T-cell (primary cell): Measurements from ENCODE around the gene LIPE. TPM values are rescaled to one million over a fixed set of nuclear protein-coding genes. Genes with fewer than 3 reads are reported as not detected.
"Not testable (repeated sequence)": the region's sequence is repeated elsewhere in the genome, so short reads cannot be mapped to it uniquely, and the experiment has no call there.

ENCODE experiments used
- ATAC-seq, 4 experiments: fragments of 200-7000 bp in 3 of 4; fragments of 150-1000 bp in 1 of 4; cut with Tn5 transposase; replicated peaks in 1 of 4; 1 replicate in 3 of 4; 2 replicates in 1 of 4; pipeline ENCODE4 v1.10.0; 2021; ENCODE audit warnings: moderate library complexity in 3 of 4, mild to moderate bottlenecking in 2 of 4, moderate number of reproducible peaks in 1 of 4
- CTCF ChIA-PET, 2 donors: fragments of 300-600 bp; sonication (Branson Sonifier 250); formaldehyde crosslinking; loops; one replicate each; lab custom pipeline; 2022; ENCODE audit warnings: antibody characterized with exemption in 2 of 2; lab: Charles Lee
- POLR2A ChIA-PET, 2 donors: fragments of 300-600 bp; sonication (Branson Sonifier 250); formaldehyde crosslinking; loops; one replicate each; lab custom pipeline; 2022; ENCODE audit warnings: antibody characterized with exemption in 2 of 2; lab: Charles Lee
- DNase-seq, 35 experiments: peaks; one replicate each; pipeline versions ENCODE4 v3.0.0 to v3.0.0-alpha.2; 2013 to 2023
- H3K27ac ChIP-seq: one replicate; pipeline ENCODE4 v1.5.1; 2013; ENCODE audit warnings: low read length
- H3K27me3 ChIP-seq, 2 experiments: replicated peaks in 1 of 2; 1 replicate in 1 of 2; 2 replicates in 1 of 2; pipeline versions ENCODE4 v1.6.1 to v1.7.0; 2013; ENCODE audit warnings: low read length in 1 of 2, mixed read lengths in 1 of 2; ENCODE audit not compliant: control insufficient read depth in 2 of 2, insufficient read depth in 2 of 2; ENCODE audit errors: extremely low read depth in 1 of 2
- H3K36me3 ChIP-seq, 2 donors: 1 replicate in 1 of 2; 2 replicates in 1 of 2; pipeline versions ENCODE4 v1.6.1 to v1.7.0; 2013; ENCODE audit warnings: low read length in 1 of 2; ENCODE audit not compliant: control insufficient read depth in 2 of 2, insufficient read depth in 1 of 2; ENCODE audit errors: extremely low read depth in 1 of 2
- H3K4me1 ChIP-seq, 2 experiments: 1 replicate in 1 of 2; 2 replicates in 1 of 2; pipeline versions ENCODE4 v1.6.1 to v1.7.0; 2013; ENCODE audit warnings: low read length in 2 of 2, mixed read lengths in 1 of 2; ENCODE audit not compliant: insufficient read depth in 2 of 2, control insufficient read depth in 1 of 2; ENCODE audit errors: extremely low read depth in 1 of 2
- H3K4me3 ChIP-seq, 2 donors: 1 replicate in 1 of 2; 2 replicates in 1 of 2; pipeline versions ENCODE4 v1.5.1 to v1.7.0; 2013; ENCODE audit warnings: mild to moderate bottlenecking in 2 of 2, low read length in 1 of 2, moderate library complexity in 1 of 2; ENCODE audit not compliant: control insufficient read depth in 1 of 2; ENCODE audit errors: extremely low read depth in 1 of 2
- H3K9me3 ChIP-seq: 2 replicates; pipeline ENCODE4 v1.7.0; 2013
- H3K27ac Mint-ChIP-seq, 2 donors: one replicate each; pipeline ENCODE4 v1.8.0; 2020 to 2021; ENCODE audit warnings: mild to moderate bottlenecking in 2 of 2, mixed read lengths in 2 of 2
- H3K27me3 Mint-ChIP-seq, 2 donors: one replicate each; pipeline ENCODE4 v1.8.0; 2021 to 2022; ENCODE audit warnings: mixed read lengths in 2 of 2
- H3K36me3 Mint-ChIP-seq: one replicate; pipeline ENCODE4 v1.8.0; 2021; ENCODE audit warnings: mixed read lengths
- H3K4me1 Mint-ChIP-seq, 3 donors: one replicate each; pipeline ENCODE4 v1.8.0; 2020 to 2022; ENCODE audit warnings: mixed read lengths in 3 of 3, mild to moderate bottlenecking in 1 of 3
- H3K4me3 Mint-ChIP-seq, 3 donors: one replicate each; pipeline ENCODE4 v1.8.0; 2020 to 2022; ENCODE audit warnings: mild to moderate bottlenecking in 3 of 3, mixed read lengths in 3 of 3, moderate library complexity in 3 of 3
- H3K9me3 Mint-ChIP-seq, 3 donors: one replicate each; pipeline ENCODE4 v1.8.0; 2020 to 2022; ENCODE audit warnings: mixed read lengths in 3 of 3
- WGBS: methylation state at CpG from one replicate; pipeline ENCODE4 v1.1.5; 2013; ENCODE audit warnings: missing lambda C conversion rate; ENCODE audit not compliant: insufficient coverage; 5-methylcytosine and 5-hydroxymethylcytosine counted together
- total RNA-seq, 35 experiments: library from RNA in 6 of 35; stranded (reverse) in 6 of 35; fragments of 120-200 nt in 1 of 35; gene quantifications; one replicate each; pipeline versions ENCODE4 v1.2.1 to v1.2.4 and lab custom pipeline; 2013 to 2026

The LIPE gene
- total RNA-seq, 5 donors from 2014 or later (not counting 1 experiment from before 2014, with no cell fraction given): 16.2 to 44.4 (median 34.8) TPM

DNA sequence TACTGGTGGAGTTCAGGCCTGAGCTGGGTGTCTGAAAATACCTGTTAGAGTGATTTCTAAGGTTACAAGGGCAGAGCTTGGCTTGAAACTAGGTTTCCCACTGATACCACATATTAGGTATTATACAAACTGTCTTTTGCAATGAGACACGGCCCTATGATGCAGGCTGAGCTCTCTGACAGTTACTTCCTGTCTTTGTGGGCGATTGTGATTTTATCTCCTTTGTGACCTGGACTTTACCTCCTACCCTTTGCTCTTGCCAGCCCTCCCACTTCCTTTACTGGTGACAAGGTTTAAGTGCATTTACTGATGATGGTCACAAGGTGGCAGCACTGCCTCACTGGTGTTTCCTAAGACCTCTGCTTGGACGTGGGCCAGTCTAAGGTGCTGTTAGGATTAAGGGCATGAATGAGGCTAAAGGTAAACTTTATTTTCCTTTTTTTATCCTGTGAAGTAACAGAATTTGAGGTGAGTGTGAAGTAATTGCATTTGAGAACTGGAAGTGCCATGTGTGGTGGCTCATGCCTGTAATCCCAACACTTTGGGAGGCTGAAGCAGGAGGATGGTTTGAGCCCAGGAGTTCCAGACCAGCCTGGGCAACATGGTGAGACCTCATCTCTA is 23.2 kb upstream of the LIPE start:
- Histone ChIP-seq H3K9me3 (no peaks in the 10 kb centered on the region), H3K27ac (peak overlapping the region; percentile 88), H3K36me3 (no peaks in the 10 kb centered on the region), H3K27me3 (no peaks in the 10 kb centered on the region), H3K4me3 (peak overlapping the region in 1 of 2 donors; percentile 38), H3K4me1 (peaks cover 8 to 18% of the 10 kb centered on the region in 2 experiments)
- DNase-seq: peak; percentile 47 to 97 (median 73)
- Mint-ChIP-seq H3K27me3 (peaks cover 2 to 4% of the 10 kb centered on the region in 2 donors), H3K27ac (no peak overlapping the region), H3K9me3 (no peaks in the 10 kb centered on the region), H3K4me3 (no peak overlapping the region), H3K4me1 (peaks cover 6 to 17% (median 8%) of the 10 kb centered on the region in 3 donors), H3K36me3 (no peaks in the 10 kb centered on the region)
- peak; percentile 94 to 99 (median 98) for ATAC-seq
- CTCF ChIA-PET: interaction anchor here (0.7 to 3.7 kb wide), 12 partner anchors 9 to 375 kb away, joined by 3 to 38 read pairs (median 7); partner anchors contain the start of genes CEACAM1 (in 2 of the 2), GSK3A (in 1 of the 2) and ZNF574 (in 1 of the 2)
- WGBS: 0% methylated on average over 1 of the region's 3 CpGs
- POLR2A ChIA-PET: interaction anchor here in 1 of 2 donors (0.6 kb wide), 1 partner anchor 27 kb away, joined by 3 read pairs; no protein-coding TSS in a partner anchor

- H3K4me1 Mint-ChIP-seq: peaks cover 0 to 10% (median 9%) of the 10 kb centered on the region in 3 donors
- CTCF ChIA-PET: interaction anchor here in 1 of 2 donors (1.0 kb wide), 1 partner anchor 10 kb away, joined by 4 read pairs; no protein-coding TSS in a partner anchor
- H3K27me3 ChIP-seq, DNase-seq, H3K27me3 Mint-ChIP-seq, ATAC-seq, H3K9me3 ChIP-seq, POLR2A ChIA-PET, H3K36me3 ChIP-seq, H3K27ac Mint-ChIP-seq, H3K27ac ChIP-seq, H3K4me3 Mint-ChIP-seq, H3K36me3 Mint-ChIP-seq, H3K9me3 Mint-ChIP-seq, H3K4me3 ChIP-seq: not testable (repeated sequence)
- WGBS: 88% methylated on average over 5 of the region's 5 CpGs
- peaks cover 8 to 18% of the 10 kb centered on the region in 2 experiments for H3K4me1 ChIP-seq
Measured at GRCh38 chr19:42448306-42448705, 21.1 kb upstream of the LIPE start.

DNA sequence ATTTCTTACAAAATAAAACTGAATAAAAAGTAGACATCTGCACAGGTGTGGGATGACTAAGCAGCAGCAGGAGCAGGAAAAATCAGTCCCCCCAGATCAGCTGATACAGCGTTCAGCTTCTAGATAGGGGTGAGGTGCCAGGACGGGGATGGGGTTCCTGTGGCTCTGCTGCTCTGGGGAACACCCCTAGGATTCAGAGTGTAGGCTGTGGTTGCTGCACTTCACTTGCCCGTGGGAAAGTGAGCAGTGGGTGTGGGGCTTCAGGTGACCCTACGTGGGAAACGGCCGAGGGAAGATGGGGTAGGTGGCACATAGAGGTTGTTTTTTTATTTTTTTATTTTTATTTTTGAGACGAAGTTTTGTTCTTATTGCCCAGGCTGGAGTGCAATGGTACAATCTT is 18.8 kb upstream of the LIPE start:
- H3K9me3 ChIP-seq: no peaks in the 10 kb centered on the region
- no peaks in the 10 kb centered on the region for H3K36me3 ChIP-seq
- Mint-ChIP-seq H3K27ac (no peak overlapping the region), H3K9me3 (no peaks in the 10 kb centered on the region), H3K27me3 (no peaks in the 10 kb centered on the region), H3K4me3 (no peak overlapping the region), H3K36me3 (no peaks in the 10 kb centered on the region), H3K4me1 (peaks cover 8 to 29% (median 14%) of the 10 kb centered on the region in 3 donors)
- no peak for ATAC-seq
- H3K27me3 ChIP-seq: no peaks in the 10 kb centered on the region
- ChIA-PET CTCF (no interaction called here), POLR2A (interaction anchor here in 1 of 2 donors (1.2 kb wide), 1 partner anchor 82 kb away, joined by 3 read pairs; the partner anchor contains the start of gene CEACAM1)
- H3K4me3 ChIP-seq: no peak overlapping the region
- H3K4me1 ChIP-seq: peaks cover 23 to 35% of the 10 kb centered on the region in 2 experiments
- 69% methylated on average over 3 of the region's 7 CpGs for WGBS
- DNase-seq: no peak
- no peak overlapping the region for H3K27ac ChIP-seq

DNA sequence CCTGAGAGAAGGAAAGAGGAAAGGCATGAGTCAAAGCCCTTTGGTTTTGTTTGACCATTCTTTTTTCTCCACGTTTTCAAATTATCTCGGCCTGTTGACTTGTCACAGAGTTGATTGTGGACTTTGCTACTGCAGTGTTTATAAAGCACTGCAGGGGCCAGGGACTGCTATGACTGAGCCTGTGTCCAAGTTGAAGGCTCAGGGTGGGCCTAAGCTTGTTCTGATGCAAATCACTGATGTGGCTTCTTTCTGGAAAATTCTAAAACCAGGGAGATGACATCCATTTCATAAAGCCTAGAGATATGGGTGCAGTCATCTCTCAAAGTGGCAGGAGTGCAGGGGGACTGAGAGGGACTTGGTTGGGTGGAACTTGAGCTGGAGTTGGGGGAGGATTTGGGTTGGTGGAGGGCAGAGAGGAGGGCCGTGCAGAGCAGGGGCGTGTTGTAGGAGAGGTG is 16.8 kb upstream of the LIPE start:
- ChIA-PET CTCF (interaction anchor here in 1 of 2 donors (0.6 kb wide), 1 partner anchor 42 kb away, joined by 3 read pairs; no protein-coding TSS in a partner anchor), POLR2A (no interaction called here)
- no peak overlapping the region for H3K4me3 ChIP-seq
- Mint-ChIP-seq H3K9me3 (no peaks in the 10 kb centered on the region), H3K27me3 (no peaks in the 10 kb centered on the region), H3K4me1 (peaks cover 22 to 41% (median 28%) of the 10 kb centered on the region in 3 donors), H3K36me3 (no peaks in the 10 kb centered on the region), H3K27ac (no peak overlapping the region), H3K4me3 (no peak overlapping the region)
- H3K27ac ChIP-seq: no peak overlapping the region
- WGBS: 82% methylated on average over 3 of the region's 4 CpGs
- no peak for DNase-seq
- no peaks in the 10 kb centered on the region for H3K36me3 ChIP-seq
- ATAC-seq: no peak
- H3K4me1 ChIP-seq: peaks cover 20 to 27% of the 10 kb centered on the region in 2 experiments
- no peaks in the 10 kb centered on the region for H3K9me3 ChIP-seq
- no peaks in the 10 kb centered on the region for H3K27me3 ChIP-seq

- WGBS: 100% methylated on average over 4 of the region's 7 CpGs
- Histone ChIP-seq H3K27ac (no peak within 1 kb of the TSS), H3K36me3 (no peaks in the 10 kb centered on the region), H3K27me3 (no peaks in the 10 kb centered on the region), H3K9me3 (no peaks in the 10 kb centered on the region), H3K4me1 (peaks cover 20 to 27% of the 10 kb centered on the region in 2 experiments), H3K4me3 (no peak within 1 kb of the TSS)
- no peak for DNase-seq
- peak within 1 kb of the TSS in 1 of 2 donors; percentile 45 for H3K27ac Mint-ChIP-seq
- H3K4me3 Mint-ChIP-seq: peak within 1 kb of the TSS in 1 of 3 donors; percentile 9
- no peaks in the 10 kb centered on the region for H3K36me3 Mint-ChIP-seq
- peaks cover 30 to 46% (median 33%) of the 10 kb centered on the region in 3 donors for H3K4me1 Mint-ChIP-seq
- no peaks in the 10 kb centered on the region for H3K27me3 Mint-ChIP-seq
- ChIA-PET POLR2A (interaction anchor here in 1 of 2 donors (0.6 kb wide), 1 partner anchor 339 kb away, joined by 6 read pairs; no protein-coding TSS in a partner anchor), CTCF (interaction anchor here (1.6 to 3.0 kb wide), 2 partner anchors 7 to 8 kb away, joined by 8 to 38 read pairs; no protein-coding TSS in a partner anchor)
- H3K9me3 Mint-ChIP-seq: no peaks in the 10 kb centered on the region
- ATAC-seq: no peak
Measured at GRCh38 chr19:42442833-42443232, 15.6 kb upstream of the LIPE start, which contains the start of gene CXCL17. Gene CXCL17, minus strand, starts transcription at chr19:42442946. Its CDS starts 114 bp downstream, at chr19:42442832.

- Histone ChIP-seq H3K9me3 (no peaks in the 10 kb centered on the region), H3K4me3 (no peak overlapping the region), H3K4me1 (peaks cover 20 to 27% of the 10 kb centered on the region in 2 experiments), H3K27me3 (no peaks in the 10 kb centered on the region), H3K36me3 (no peaks in the 10 kb centered on the region), H3K27ac (no peak overlapping the region)
- WGBS: 32% methylated on average over 2 of the region's 2 CpGs
- ATAC-seq (peak; percentile 13 to 31 (median 26)), DNase-seq (peak in 3 of 35 experiments; percentile 10 to 30 (median 14))
- Mint-ChIP-seq H3K27ac (peak overlapping the region; percentile 26 to 63), H3K9me3 (no peaks in the 10 kb centered on the region), H3K4me3 (peak overlapping the region in 2 of 3 donors; percentile 35 to 36), H3K27me3 (no peaks in the 10 kb centered on the region), H3K36me3 (no peaks in the 10 kb centered on the region), H3K4me1 (peaks cover 30 to 46% (median 33%) of the 10 kb centered on the region in 3 donors)
- CTCF ChIA-PET: interaction anchor here (0.6 to 3.0 kb wide), 11 partner anchors 9 to 874 kb away, joined by 3 to 38 read pairs (median 6); no protein-coding TSS in a partner anchor
- POLR2A ChIA-PET: no interaction called here
Measured at GRCh38 chr19:42441049-42441445, 13.9 kb upstream of the LIPE start.
